Measurements from ENCODE around the gene C1QTNF9. TPM values are rescaled to one million over a fixed set of nuclear protein-coding genes. Genes with fewer than 3 reads are reported as not detected.
"Not testable (repeated sequence)": the region's sequence is repeated elsewhere in the genome, so short reads cannot be mapped to it uniquely, and the experiment has no call there.

C1QTNF9 gene, protein sequence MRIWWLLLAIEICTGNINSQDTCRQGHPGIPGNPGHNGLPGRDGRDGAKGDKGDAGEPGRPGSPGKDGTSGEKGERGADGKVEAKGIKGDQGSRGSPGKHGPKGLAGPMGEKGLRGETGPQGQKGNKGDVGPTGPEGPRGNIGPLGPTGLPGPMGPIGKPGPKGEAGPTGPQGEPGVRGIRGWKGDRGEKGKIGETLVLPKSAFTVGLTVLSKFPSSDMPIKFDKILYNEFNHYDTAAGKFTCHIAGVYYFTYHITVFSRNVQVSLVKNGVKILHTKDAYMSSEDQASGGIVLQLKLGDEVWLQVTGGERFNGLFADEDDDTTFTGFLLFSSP
- not detected for total RNA-seq

DNA sequence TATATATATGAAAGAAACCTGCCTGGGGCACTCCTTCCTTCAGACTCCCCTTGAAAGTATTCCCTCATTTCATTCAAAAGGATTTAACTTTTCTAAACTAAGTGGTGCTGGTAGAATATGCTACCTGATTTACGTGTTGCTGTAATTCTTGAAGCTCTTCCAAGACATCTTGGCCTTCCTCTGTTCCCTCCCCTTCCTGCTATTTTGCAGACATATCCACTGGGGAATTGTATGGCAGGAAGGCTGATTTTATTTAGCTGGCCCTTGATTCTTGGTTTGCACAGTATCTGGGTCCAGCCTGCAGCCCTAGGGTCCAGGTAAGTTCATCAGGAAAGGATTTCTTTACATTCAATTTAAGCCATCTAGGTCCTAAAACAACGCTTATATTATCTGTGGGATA is at the start of gene C1QTNF9:
Gene C1QTNF9 (plus strand): TSS at position 281 of the 400 bp plus-strand sequence. CDS start 6,424 bp downstream, outside the sequence.
- Mint-ChIP-seq H3K27ac (peak within 1 kb of the TSS; percentile 5), H3K36me3 (peaks cover 16% of the 10 kb centered on the region)
- DNase-seq; CTCF ChIA-PET; intact Hi-C loops (cut with micrococcal nuclease); H3K9me3 Mint-ChIP-seq; H3K4me1 Mint-ChIP-seq (ENCODE audit: low read depth); H3K4me3 Mint-ChIP-seq; POLR2A ChIA-PET; H3K27me3 Mint-ChIP-seq: not testable (repeated sequence)

DNA sequence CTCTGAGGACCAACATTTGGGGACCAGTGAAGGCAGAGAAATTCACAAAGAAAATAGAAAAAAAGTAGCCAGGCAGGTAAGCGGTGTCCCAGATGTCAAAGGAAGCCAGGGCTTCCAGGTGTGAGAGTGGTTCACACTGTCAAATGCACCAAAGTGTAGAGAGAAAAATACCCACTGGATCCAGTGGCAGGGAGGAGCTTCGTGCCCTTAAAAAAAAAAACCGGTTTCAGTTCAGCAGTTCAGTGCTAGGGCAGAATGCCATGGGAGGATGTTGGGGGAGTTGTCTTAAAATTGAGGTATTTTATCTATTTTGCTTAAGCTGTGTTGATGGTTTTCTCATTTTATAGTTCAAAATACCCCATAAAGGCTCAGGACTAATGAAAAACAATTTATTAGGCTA is 47.8 kb upstream of the C1QTNF9 start:
- POLR2A ChIA-PET: interaction anchor here (0.9 to 10.6 kb wide), 4 partner anchors 9 to 13 kb away, joined by 3 to 131 read pairs (median 5); no protein-coding TSS in a partner anchor
- peaks cover 24% of the 10 kb centered on the region for H3K36me3 Mint-ChIP-seq
- H3K9me3 Mint-ChIP-seq: no peaks in the 10 kb centered on the region
- H3K4me1 Mint-ChIP-seq (ENCODE audit: low read depth): peaks cover 83% of the 10 kb centered on the region
- peak; percentile 43 for DNase-seq
- CTCF ChIA-PET: interaction anchor here (0.7 to 1.3 kb wide), 3 partner anchors 9 to 33 kb away, joined by 3 to 6 read pairs (median 4); no protein-coding TSS in a partner anchor
- intact Hi-C loops (cut with micrococcal nuclease): loop anchor here (1.0 kb wide), 1 partner anchor 10 kb away; no protein-coding TSS in a partner anchor
- H3K27ac Mint-ChIP-seq: peak overlapping the region; percentile 82
- H3K27me3 Mint-ChIP-seq: no peaks in the 10 kb centered on the region
- H3K4me3 Mint-ChIP-seq: peak overlapping the region; percentile 45

DNA sequence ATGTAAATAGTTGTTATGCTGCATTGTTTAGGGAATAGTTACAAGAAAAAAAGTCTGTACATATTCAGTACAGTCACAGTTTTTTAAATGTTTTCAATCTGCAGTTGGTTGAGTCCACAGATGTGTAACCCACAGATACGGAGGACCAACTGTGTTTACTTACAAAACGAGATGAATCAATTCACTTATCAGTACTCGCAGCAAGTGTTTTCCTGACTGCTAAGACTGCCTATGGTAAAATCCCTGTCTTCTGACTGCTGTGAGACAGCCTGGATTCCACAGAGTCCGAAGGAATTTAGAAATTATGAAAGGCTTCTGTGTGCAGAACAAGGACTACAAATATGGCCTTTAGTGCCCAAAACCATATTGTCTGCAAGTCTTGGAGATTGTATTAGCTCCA is 45.7 kb upstream of the C1QTNF9 start:
- CTCF ChIA-PET: interaction anchor here (1.6 to 3.3 kb wide), 3 partner anchors 9 to 35 kb away, joined by 9 to 24 read pairs (median 23); no protein-coding TSS in a partner anchor
- H3K36me3 Mint-ChIP-seq: peaks cover 19% of the 10 kb centered on the region
- H3K4me3 Mint-ChIP-seq: peak overlapping the region; percentile 6
- peaks cover 89% of the 10 kb centered on the region for H3K4me1 Mint-ChIP-seq (ENCODE audit: low read depth)
- no peaks in the 10 kb centered on the region for H3K27me3 Mint-ChIP-seq
- peak overlapping the region; percentile 95 for H3K27ac Mint-ChIP-seq
- no peaks in the 10 kb centered on the region for H3K9me3 Mint-ChIP-seq
- no peak for DNase-seq
- POLR2A ChIA-PET: interaction anchor here (1.8 to 5.5 kb wide), 4 partner anchors 9 to 13 kb away, joined by 6 to 44 read pairs (median 26); no protein-coding TSS in a partner anchor
- intact Hi-C loops (cut with micrococcal nuclease): no loop called here

DNA sequence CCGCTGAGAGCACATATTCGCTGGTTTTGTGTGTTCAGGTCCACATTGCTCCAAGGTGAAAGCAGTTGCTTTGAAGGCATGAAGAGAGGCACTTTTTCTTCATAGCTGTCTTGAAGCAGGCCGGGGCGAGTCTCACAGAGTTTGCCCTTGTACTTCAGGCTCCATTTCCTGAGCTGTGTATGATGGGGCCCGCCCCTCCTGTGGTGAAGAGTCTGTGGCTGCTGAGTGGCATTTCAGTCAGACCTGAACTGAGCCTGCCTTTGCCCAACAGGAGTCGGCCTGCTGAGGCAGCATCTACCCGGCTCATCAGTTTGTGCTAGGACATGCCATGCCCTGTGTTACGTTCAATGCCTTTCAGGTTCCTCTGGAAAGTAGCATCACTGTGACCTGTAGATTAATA is 44.4 kb upstream of the C1QTNF9 start:
- ChIA-PET POLR2A (interaction anchor here (1.8 to 5.5 kb wide), 4 partner anchors 8 to 14 kb away, joined by 6 to 44 read pairs (median 26); no protein-coding TSS in a partner anchor), CTCF (interaction anchor here (0.6 to 3.3 kb wide), 5 partner anchors 9 to 255 kb away, joined by 3 to 24 read pairs (median 9); no protein-coding TSS in a partner anchor)
- intact Hi-C loops (cut with micrococcal nuclease): loop anchor here (1.0 kb wide), 2 partner anchors 9 to 11 kb away; no protein-coding TSS in a partner anchor
- H3K27ac Mint-ChIP-seq: peak overlapping the region; percentile 95
- H3K4me3 Mint-ChIP-seq: peak overlapping the region; percentile 67
- DNase-seq: peak; percentile 93
- peaks cover 90% of the 10 kb centered on the region for H3K4me1 Mint-ChIP-seq (ENCODE audit: low read depth)
- no peaks in the 10 kb centered on the region for H3K9me3 Mint-ChIP-seq
- no peaks in the 10 kb centered on the region for H3K27me3 Mint-ChIP-seq
- peaks cover 14% of the 10 kb centered on the region for H3K36me3 Mint-ChIP-seq

DNA sequence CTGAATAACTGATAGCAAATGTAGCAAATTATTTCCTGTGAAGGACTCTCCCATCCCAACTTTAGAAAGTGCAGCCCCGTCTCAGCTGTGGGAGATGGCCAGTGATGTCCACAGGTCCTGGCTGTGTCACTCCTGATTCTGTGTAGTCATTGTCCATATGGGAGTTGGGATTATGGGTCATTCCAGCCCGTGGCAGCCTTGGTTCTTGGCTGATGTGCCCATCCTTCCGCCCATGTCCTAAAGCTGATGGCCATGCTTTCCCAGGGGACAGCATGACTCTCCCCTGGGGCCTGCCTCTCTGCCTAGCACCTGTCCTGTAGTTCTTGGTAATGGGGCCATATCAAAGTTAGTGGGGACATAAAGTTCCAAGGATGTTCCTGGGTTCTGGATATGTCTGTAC is 43.9 kb upstream of the C1QTNF9 start:
- intact Hi-C loops (cut with micrococcal nuclease): loop anchor here (1.0 kb wide), 2 partner anchors 9 to 11 kb away; no protein-coding TSS in a partner anchor
- Mint-ChIP-seq H3K4me1 (ENCODE audit: low read depth) (peaks cover 89% of the 10 kb centered on the region), H3K4me3 (peak overlapping the region; percentile 67), H3K27me3 (no peaks in the 10 kb centered on the region), H3K9me3 (no peaks in the 10 kb centered on the region), H3K27ac (peak overlapping the region; percentile 95), H3K36me3 (peaks cover 14% of the 10 kb centered on the region)
- POLR2A ChIA-PET: interaction anchor here (1.8 to 5.5 kb wide), 4 partner anchors 7 to 15 kb away, joined by 6 to 44 read pairs (median 26); no protein-coding TSS in a partner anchor
- no peak for DNase-seq
- CTCF ChIA-PET: interaction anchor here (1.5 to 3.3 kb wide), 5 partner anchors 8 to 246 kb away, joined by 5 to 24 read pairs (median 9); no protein-coding TSS in a partner anchor

DNA sequence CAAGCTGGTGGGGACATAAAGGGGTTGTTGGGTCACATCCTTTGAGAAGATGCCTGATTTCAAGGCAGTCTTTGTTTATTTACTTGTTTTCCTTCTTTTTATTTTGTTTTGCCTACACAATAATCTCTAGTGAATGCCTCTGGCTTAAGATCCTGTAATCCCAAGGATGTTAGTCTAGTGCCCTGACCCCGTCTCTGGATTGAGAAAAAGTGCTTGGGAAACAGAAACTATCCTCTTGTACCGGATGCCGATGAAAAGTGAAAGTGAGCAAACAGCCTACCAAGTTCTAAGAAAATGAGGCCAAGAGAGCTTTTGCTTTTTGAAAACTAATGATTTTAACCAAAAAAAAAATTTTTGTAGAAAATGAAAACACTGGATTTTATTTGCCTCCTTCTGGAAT is 42.1 kb upstream of the C1QTNF9 start:
- Mint-ChIP-seq H3K36me3 (peaks cover 14% of the 10 kb centered on the region), H3K27me3 (peaks cover 2% of the 10 kb centered on the region), H3K4me3 (peak overlapping the region; percentile 66), H3K9me3 (no peaks in the 10 kb centered on the region), H3K4me1 (ENCODE audit: low read depth) (peaks cover 78% of the 10 kb centered on the region), H3K27ac (peak overlapping the region; percentile 96)
- ChIA-PET POLR2A (interaction anchor here (1.0 to 5.5 kb wide), 4 partner anchors 8 to 16 kb away, joined by 3 to 30 read pairs (median 6); no protein-coding TSS in a partner anchor), CTCF (no interaction called here)
- DNase-seq: no peak
- intact Hi-C loops (cut with micrococcal nuclease): no loop called here

DNA sequence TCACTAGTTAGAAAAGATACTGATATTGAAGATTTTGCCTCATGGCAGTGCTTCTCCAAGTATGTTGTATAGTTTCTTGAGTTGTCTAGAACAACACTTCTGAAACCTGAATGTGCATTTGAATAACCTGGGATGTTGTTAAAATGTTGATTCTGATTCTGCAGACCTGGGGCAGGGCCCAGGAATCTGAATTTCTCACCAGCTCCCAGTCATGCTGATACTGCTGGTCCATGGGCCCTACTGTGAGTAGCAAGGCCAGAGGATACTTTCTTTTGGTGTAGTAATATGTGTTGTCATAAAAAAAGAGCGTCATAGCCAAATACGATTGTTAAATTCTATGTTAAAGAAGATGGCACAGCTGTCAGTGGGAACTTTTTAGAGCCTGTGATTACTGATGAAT is 41.6 kb upstream of the C1QTNF9 start:
- Mint-ChIP-seq H3K4me3 (peak overlapping the region; percentile 66), H3K27ac (peak overlapping the region; percentile 96), H3K9me3 (no peaks in the 10 kb centered on the region), H3K27me3 (peaks cover 2% of the 10 kb centered on the region), H3K36me3 (peaks cover 18% of the 10 kb centered on the region), H3K4me1 (ENCODE audit: low read depth) (peaks cover 78% of the 10 kb centered on the region)
- ChIA-PET CTCF (no interaction called here), POLR2A (interaction anchor here (1.0 to 5.5 kb wide), 4 partner anchors 9 to 17 kb away, joined by 3 to 30 read pairs (median 6); no protein-coding TSS in a partner anchor)
- peak; percentile 70 for DNase-seq
- intact Hi-C loops (cut with micrococcal nuclease): no loop called here

DNA sequence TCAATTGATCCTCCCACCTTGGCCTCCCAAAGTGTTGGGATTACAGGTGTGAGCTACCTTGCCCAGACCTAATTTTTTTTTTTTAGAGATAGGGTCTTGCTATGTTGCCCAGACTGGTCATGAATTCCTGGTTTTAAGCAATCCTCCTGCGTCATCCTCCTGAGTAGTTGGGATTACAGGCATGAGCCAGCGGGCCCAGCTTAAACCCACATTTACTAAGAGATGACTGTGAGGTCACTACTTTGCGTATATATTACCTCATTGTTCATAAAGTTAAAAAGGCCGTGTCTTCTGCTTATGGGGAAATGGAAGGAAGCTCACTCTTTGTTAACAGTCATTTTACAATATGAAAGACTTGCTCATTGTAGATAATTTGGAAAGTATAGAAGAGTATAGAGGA is 39.6 kb upstream of the C1QTNF9 start:
- DNase-seq: no peak
- Mint-ChIP-seq H3K9me3 (no peaks in the 10 kb centered on the region), H3K36me3 (peaks cover 22% of the 10 kb centered on the region), H3K27me3 (peaks cover 2% of the 10 kb centered on the region), H3K27ac (peak overlapping the region; percentile 97), H3K4me1 (ENCODE audit: low read depth) (peaks cover 80% of the 10 kb centered on the region), H3K4me3 (peak overlapping the region; percentile 89)
- intact Hi-C loops (cut with micrococcal nuclease): loop anchor here (5.0 to 10.0 kb wide), 6 partner anchors 108 to 1632 kb away; partner anchors contain the start of genes ATP12A, MTMR6 and SPATA13
- CTCF ChIA-PET: interaction anchor here (0.7 to 2.4 kb wide), 8 partner anchors 8 to 50 kb away, joined by 3 to 12 read pairs (median 4); no protein-coding TSS in a partner anchor
- POLR2A ChIA-PET: interaction anchor here (0.8 to 5.2 kb wide), 6 partner anchors 12 to 894 kb away, joined by 3 to 131 read pairs (median 4); no protein-coding TSS in a partner anchor

DNA sequence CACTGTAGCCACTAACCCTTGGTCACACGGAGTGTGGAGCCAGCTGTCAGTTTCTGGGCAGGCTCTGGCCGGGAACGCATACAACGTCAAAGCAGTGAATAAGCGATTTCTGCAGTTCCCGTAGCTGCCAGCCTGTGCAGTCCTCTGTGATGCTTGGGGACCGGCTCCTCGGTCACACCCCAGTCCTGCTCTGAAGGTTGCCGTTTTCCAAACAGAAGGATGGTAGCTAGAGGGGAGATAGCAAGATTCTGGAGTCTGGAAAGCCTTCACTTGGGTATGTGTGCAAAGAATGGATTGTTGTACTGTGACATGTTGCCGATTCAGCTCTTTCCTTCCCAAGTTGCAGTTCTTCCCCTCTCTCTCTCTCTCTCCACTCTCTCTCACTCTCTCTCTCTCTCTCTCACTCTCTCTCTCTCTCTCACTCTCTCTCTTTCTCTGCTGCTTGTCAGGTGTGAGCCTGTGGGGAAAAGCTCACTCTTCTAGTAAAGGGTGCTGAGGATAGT is 38.7 kb upstream of the C1QTNF9 start:
- POLR2A ChIA-PET: interaction anchor here (1.2 to 5.7 kb wide), 4 partner anchors 11 to 38 kb away, joined by 3 to 131 read pairs (median 34); no protein-coding TSS in a partner anchor
- no peaks in the 10 kb centered on the region for H3K9me3 Mint-ChIP-seq

DNA sequence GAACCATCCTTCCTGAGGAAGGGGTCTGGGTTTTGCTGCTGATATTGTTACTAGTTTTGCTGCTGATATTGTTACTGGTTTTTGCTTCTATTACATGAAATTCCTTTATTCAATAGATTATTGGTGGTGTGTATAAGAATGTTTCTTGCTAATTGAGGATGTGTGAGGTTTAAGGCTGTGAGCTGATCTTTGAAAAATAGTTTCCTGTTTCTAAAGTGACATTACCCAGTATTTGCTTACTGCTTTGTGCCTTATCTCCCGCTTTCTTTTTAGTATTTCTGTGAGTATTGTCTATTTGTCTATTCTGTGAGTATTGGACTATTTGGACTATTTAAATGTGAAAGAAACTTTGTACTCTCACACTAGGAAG is 38.2 kb upstream of the C1QTNF9 start:
- intact Hi-C loops (cut with micrococcal nuclease): loop anchor here (1.0 to 10.0 kb wide), 8 partner anchors 10 to 1631 kb away; partner anchors contain the start of genes ATP12A, MTMR6 and SPATA13
- Mint-ChIP-seq H3K4me3 (peak overlapping the region; percentile 89), H3K27ac (peak overlapping the region; percentile 97), H3K36me3 (peaks cover 21% of the 10 kb centered on the region), H3K4me1 (ENCODE audit: low read depth) (peaks cover 81% of the 10 kb centered on the region), H3K9me3 (no peaks in the 10 kb centered on the region), H3K27me3 (peaks cover 2% of the 10 kb centered on the region)
- POLR2A ChIA-PET: interaction anchor here (1.2 to 5.7 kb wide), 4 partner anchors 10 to 38 kb away, joined by 3 to 131 read pairs (median 34); no protein-coding TSS in a partner anchor
- DNase-seq: no peak
- CTCF ChIA-PET: interaction anchor here (0.6 to 2.4 kb wide), 7 partner anchors 9 to 381 kb away, joined by 3 to 12 read pairs (median 4); no protein-coding TSS in a partner anchor

More for the DNA sequence above, 38.7 kb upstream of the C1QTNF9 start:
- peaks cover 22% of the 10 kb centered on the region for H3K36me3 Mint-ChIP-seq
- intact Hi-C loops (cut with micrococcal nuclease): loop anchor here (1.0 to 10.0 kb wide), 8 partner anchors 9 to 1632 kb away; partner anchors contain the start of genes ATP12A, MTMR6 and SPATA13
- DNase-seq: peak; percentile 78
- H3K4me1 Mint-ChIP-seq (ENCODE audit: low read depth): peaks cover 80% of the 10 kb centered on the region
- CTCF ChIA-PET: interaction anchor here (0.6 to 2.4 kb wide), 8 partner anchors 9 to 381 kb away, joined by 3 to 12 read pairs (median 4); no protein-coding TSS in a partner anchor
- H3K4me3 Mint-ChIP-seq: peak overlapping the region; percentile 89
- H3K27me3 Mint-ChIP-seq: peaks cover 2% of the 10 kb centered on the region
- H3K27ac Mint-ChIP-seq: peak overlapping the region; percentile 97
